HT-29 (cell line): Measurements from ENCODE around the gene PPARA. TPM values are rescaled to one million over a fixed set of nuclear protein-coding genes. Genes with fewer than 3 reads are reported as not detected.

Experiments used
- DNase-seq: peaks from one replicate; pipeline ENCODE4 v3.0.0-alpha.2; 2015; ENCODE audit warnings: low spot score
- total RNA-seq: library from RNA; depleted of rRNA; stranded (reverse); fragments of >200 nt; shearing (Covaris generic); gene quantifications from 2 replicates; pipeline ENCODE4 v1.2.3, GENCODE V29; 2014; rRNA removed

The PPARA gene
- total RNA-seq, 1 experiment from 2014 or later = 18.1 TPM

DNA sequence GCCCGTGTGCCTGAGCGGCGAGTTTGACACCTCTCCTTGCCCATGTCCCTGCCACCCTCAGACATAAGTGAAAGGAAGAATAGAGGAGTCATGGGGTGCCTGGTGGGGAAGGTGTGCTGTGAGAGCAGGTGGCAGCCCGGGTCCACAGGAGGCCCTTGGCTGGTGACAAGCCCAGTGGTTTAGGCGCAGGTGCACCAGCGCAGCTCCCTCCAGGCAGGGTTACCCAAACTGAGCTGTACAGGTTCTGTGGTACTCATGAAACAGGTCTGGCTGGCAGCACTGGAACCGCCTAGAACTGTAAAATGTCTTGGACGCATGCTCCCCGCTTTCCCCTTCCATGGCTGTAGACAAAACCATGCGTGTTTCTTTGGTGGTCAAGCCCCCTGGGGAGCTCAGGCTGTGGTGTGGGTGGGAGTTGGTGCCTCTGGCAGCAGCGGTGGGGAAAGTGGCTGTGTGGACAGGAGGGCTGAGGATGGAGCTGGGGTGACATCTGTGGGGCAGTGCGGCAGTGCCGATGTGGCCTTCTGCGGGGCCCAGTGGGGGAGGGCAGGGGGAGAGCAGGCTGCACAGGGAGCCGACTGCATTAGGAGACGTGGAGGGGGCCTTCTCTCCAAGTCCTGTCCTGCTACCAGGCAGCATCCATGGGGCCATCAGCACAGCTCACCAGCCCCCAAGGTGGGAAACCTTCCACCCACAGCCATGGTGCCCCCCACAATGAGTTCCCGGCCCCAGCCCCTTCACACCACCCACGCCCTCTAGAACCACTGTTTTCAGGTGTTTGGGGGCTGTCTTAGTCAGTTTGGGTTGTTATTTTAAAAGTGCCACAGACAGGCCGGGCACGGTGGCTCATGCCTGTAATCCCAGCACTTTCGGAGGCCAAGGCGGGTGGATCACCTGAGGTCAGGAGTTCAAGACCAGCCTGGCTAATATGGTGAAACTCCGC is 140.8 kb downstream of the PPARA start:
- no peak for DNase-seq

- no peak for DNase-seq
Observed at GRCh38 chr22:46292173-46292572, 141.8 kb downstream of the PPARA start.

DNA sequence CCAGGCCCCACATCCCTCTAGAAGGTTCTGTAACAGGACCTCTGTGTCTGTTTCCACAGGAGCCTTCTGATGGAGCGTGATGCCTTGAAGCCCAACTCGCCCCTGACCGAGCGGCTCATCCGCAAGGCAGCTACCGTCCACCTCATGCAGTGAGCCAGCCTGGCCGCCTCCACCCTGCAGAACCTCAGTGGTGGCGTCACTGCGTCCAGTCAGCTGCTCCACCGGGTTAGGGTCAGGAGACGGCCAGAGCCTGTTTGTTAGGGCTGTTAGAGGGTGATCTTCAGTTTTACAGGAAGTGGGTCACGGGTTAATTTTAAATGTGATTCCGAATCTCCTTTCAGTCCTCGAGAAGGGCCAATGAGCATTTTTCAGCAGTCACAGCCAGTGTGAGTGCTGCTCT is 142.4 kb downstream of the PPARA start:
- DNase-seq = no peak

Other genes with a start within 250 kb of the PPARA start
- gene WNT7B, start 173.4 kb upstream of the PPARA start, total RNA-seq = 17.4 and 31.4 TPM in 2 replicates
- 9.5 and 19.5 TPM in 2 replicates for gene CDPF1, start 99.8 kb downstream of the PPARA start, total RNA-seq
- not detected in 2 replicates for gene PKDREJ, start 112.8 kb downstream of the PPARA start, total RNA-seq
- 37.0 and 43.6 TPM in 2 replicates for gene TTC38, start 117.5 kb downstream of the PPARA start, total RNA-seq
- 22.0 and 23.5 TPM in 2 replicates for gene GTSE1, start 146.3 kb downstream of the PPARA start, total RNA-seq
- 56.3 and 64.7 TPM in 2 replicates for gene TRMU, start 185.2 kb downstream of the PPARA start, total RNA-seq